ENCODE results near the gene BMAL2.

The BMAL2 gene

DNA sequence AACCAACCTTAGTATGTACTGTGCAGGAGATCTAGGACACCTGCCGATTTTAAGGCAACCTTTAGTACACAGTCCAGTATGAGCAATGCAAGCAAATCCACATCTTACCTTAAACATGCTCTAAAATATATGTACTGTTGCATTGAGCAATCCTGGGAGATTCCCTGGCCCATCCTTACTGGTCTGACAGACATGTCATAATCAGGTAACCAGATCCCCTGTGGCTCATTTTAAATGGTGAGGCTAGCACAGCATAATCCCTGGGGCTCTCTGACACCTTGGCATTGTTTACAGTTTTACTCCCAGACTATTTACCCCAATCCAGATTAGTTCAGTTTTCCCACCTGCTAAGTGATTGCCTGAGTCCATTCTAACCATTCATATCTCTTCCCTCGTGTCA lies 15.1 kb downstream of the BMAL2 start:
- Mint-ChIP-seq H3K27ac (no peak overlapping the region), H3K4me3 (no peak overlapping the region), H3K9me3 (no peaks in the 10 kb centered on the region), H3K27me3 (peaks cover 18% of the 10 kb centered on the region in 2 donors), H3K4me1 (ENCODE audit: low read depth in 2 of 2) (no peaks in the 10 kb centered on the region), H3K36me3 (ENCODE audit: insufficient read depth) (no peaks in the 10 kb centered on the region)
- no peak for ATAC-seq (replicated peaks)
- no peak for DNase-seq

DNA sequence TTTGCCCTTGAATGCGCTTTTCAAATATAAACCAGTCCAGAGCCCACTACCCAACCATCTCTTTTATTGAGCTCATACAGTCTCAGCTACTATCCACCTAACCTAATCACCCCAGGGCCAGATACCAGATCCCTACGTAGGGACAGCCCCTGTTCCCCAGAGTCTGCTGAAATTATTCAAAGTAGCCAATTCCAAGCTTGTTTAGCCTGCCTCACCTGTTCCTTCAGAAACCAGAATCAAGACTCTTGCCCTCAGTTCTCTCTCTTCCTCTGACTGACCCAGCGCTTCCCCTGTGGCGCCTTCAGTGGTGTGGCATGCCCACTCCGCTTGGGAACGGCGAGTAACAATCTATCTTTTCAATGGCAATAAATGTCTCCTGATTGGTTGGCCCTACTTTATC lies 18.8 kb downstream of the BMAL2 start:
- no peak for ATAC-seq (replicated peaks)
- DNase-seq, result no peak
- no peak overlapping the region for H3K4me3 Mint-ChIP-seq
- no peaks in the 10 kb centered on the region for H3K4me1 Mint-ChIP-seq (ENCODE audit: low read depth in 2 of 2)
- H3K27ac Mint-ChIP-seq, result no peak overlapping the region
- no peaks in the 10 kb centered on the region for H3K36me3 Mint-ChIP-seq (ENCODE audit: insufficient read depth)
- H3K27me3 Mint-ChIP-seq, result peaks cover 18 to 33% of the 10 kb centered on the region in 2 donors
- no peaks in the 10 kb centered on the region for H3K9me3 Mint-ChIP-seq

DNA sequence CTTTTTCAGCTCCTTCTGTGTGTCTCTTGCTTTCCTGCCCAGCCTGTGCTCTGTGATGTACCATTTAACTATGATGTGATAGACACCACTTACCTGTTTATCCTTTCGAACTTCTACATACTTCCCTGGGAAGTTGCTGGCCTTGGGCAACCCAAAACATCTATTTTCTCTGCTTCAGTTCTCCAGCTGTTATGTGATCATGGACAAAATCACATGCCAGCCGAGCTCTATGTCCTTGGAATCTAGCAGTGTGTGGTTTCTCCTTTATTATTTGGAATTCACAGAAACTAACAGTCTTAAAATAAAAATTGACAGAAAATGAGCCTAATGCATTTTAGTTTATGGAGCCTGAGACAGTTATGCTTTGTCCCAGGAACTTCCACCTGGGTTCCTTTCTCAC lies 22.9 kb downstream of the BMAL2 start:
- no peaks in the 10 kb centered on the region for H3K9me3 Mint-ChIP-seq
- H3K4me3 Mint-ChIP-seq, result no peak overlapping the region
- DNase-seq, result no peak
- no peak for ATAC-seq (replicated peaks)
- H3K27ac Mint-ChIP-seq, result no peak overlapping the region
- H3K36me3 Mint-ChIP-seq (ENCODE audit: insufficient read depth), result peaks cover 3% of the 10 kb centered on the region
- H3K27me3 Mint-ChIP-seq, result peaks cover 8 to 20% of the 10 kb centered on the region in 2 donors
- H3K4me1 Mint-ChIP-seq (ENCODE audit: low read depth in 2 of 2), result no peaks in the 10 kb centered on the region

DNA sequence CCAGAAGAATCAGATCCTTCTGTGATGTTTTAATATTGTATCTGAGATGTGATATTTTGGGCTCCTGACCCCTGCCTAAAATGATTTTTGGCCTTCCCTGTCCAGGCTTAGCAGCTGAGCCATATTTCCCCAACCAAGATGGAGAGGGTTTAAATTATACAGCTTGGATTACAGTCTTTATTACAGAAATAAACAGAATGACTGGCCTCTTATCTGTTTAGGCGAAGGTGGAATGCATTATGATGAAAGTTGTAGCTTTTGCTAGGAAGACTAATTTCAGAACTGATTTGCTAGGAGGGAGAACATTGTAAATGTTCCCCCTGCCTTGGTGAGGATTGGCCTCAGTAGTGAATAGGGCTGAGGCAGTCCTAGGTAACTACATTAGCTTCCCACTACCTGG lies 23.3 kb downstream of the BMAL2 start:
- DNase-seq (no peak), ATAC-seq (replicated peaks) (no peak)
- no peak overlapping the region for H3K27ac Mint-ChIP-seq
- no peak overlapping the region for H3K4me3 Mint-ChIP-seq
- H3K27me3 Mint-ChIP-seq, result peaks cover 8 to 20% of the 10 kb centered on the region in 2 donors
- peaks cover 3% of the 10 kb centered on the region for H3K36me3 Mint-ChIP-seq (ENCODE audit: insufficient read depth)
- no peaks in the 10 kb centered on the region for H3K9me3 Mint-ChIP-seq
- H3K4me1 Mint-ChIP-seq (ENCODE audit: low read depth in 2 of 2), result no peaks in the 10 kb centered on the region

DNA sequence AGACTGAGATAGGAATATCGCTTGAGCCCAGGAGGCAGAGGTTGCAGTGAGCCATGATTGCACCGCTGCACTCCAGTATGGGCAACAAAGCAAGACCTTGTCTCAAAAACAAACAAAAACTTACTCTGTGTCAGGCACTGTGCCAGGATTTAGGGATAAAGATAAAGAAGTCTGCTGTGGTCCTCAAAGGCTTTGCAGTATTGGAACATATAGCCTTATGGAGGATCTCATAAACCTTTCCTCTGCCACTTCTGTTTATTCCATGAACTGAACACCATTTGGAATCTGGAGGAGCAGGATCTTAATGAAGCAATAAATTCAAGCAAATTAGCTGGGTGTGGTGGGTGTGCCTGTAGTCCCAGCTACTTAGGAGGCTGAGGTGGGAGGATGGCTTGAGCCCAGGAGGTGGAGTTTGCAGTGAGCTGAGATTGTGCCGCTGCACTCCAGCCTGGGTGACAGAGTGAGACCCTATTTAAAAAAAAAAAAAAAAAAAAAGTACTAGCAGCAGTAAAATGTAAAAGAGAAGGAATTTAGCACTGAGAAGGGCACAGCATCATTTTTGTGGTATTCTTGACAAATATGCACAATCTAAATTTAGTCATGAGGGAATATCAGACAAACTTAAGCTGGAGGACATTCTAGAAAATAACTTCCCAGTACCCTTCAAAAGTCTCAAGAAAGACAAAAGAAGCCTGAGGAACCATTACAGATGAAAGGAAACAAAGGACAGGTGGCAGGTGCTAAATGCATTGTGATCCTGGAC lies 27.1 kb downstream of the BMAL2 start:
- no peak for ATAC-seq (replicated peaks)
- Mint-ChIP-seq H3K36me3 (ENCODE audit: insufficient read depth) (peaks cover 3% of the 10 kb centered on the region), H3K9me3 (no peaks in the 10 kb centered on the region), H3K4me1 (ENCODE audit: low read depth in 2 of 2) (no peaks in the 10 kb centered on the region), H3K27ac (no peak overlapping the region), H3K4me3 (no peak overlapping the region), H3K27me3 (peaks cover 8% of the 10 kb centered on the region in 2 donors)
- DNase-seq, result no peak

DNA sequence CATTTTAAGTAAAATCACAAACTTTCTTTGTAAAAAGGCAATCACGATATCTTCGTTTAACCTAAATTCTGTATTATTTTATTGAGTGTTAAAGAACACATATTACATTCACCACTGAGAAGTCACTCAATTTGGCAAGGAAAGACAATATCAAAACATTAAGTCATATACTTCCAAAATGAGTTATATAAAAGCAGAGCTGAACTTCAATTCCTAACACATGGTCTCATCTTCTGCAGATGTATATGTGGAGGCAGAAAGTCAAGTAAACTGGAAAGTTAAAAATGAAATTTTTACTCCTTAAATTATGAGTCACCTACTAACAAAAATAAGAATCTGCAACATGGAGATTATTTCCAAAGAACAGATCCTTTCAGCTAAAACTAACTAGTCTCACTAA lies 28.7 kb downstream of the BMAL2 start:
- no peak for DNase-seq
- Mint-ChIP-seq H3K9me3 (no peaks in the 10 kb centered on the region), H3K4me3 (no peak overlapping the region), H3K27me3 (peaks cover 0 to 8% of the 10 kb centered on the region in 2 donors), H3K4me1 (ENCODE audit: low read depth in 2 of 2) (no peaks in the 10 kb centered on the region), H3K27ac (no peak overlapping the region), H3K36me3 (ENCODE audit: insufficient read depth) (peaks cover 3% of the 10 kb centered on the region)
- no peak for ATAC-seq (replicated peaks)

DNA sequence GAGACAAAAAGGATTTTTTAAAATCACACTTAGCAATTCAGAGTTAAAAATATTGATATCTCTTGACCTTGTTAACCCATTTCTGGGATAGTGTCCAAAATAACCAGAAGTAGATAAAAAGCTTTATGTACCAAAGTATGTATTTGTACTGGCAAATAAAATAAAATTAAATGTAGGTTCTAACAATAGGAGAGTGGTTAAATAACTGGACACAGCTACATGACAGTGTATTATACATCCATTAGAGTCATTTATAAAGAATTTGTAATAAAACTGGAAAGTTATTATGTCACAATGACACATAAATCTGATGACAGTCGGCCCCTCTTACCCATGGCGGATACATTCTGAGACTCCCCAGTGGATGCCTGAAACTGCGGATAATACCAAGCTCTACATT lies 34.0 kb downstream of the BMAL2 start:
- H3K9me3 Mint-ChIP-seq, result no peaks in the 10 kb centered on the region
- H3K4me3 Mint-ChIP-seq, result no peak overlapping the region
- no peak overlapping the region for H3K27ac Mint-ChIP-seq
- H3K4me1 Mint-ChIP-seq (ENCODE audit: low read depth in 2 of 2), result no peaks in the 10 kb centered on the region
- H3K27me3 Mint-ChIP-seq, result peaks cover 0 to 14% of the 10 kb centered on the region in 2 donors
- no peaks in the 10 kb centered on the region for H3K36me3 Mint-ChIP-seq (ENCODE audit: insufficient read depth)
- no peak for ATAC-seq (replicated peaks)
- no peak for DNase-seq

DNA sequence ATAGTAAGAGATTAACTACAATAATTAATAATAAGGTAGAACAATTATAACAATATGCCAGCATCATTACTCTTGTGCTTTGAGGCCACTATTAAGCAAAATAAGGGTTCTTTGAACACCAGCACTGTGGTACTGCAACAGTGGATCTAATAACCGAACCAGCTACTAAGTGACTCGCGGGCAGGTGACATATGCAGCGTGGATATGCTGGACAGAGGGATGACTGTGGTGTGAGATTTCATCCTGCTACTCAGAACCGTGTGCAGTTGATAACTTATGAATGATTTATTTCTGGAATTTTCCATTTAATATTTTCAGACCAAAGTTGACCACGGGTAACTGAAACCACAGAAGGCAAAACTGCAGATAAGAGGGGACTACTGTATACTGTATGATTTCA lies 34.4 kb downstream of the BMAL2 start:
- Mint-ChIP-seq H3K9me3 (no peaks in the 10 kb centered on the region), H3K4me3 (no peak overlapping the region), H3K4me1 (ENCODE audit: low read depth in 2 of 2) (no peaks in the 10 kb centered on the region), H3K27me3 (peaks cover 0 to 14% of the 10 kb centered on the region in 2 donors), H3K27ac (no peak overlapping the region), H3K36me3 (ENCODE audit: insufficient read depth) (no peaks in the 10 kb centered on the region)
- no peak for DNase-seq
- ATAC-seq (replicated peaks), result no peak

DNA sequence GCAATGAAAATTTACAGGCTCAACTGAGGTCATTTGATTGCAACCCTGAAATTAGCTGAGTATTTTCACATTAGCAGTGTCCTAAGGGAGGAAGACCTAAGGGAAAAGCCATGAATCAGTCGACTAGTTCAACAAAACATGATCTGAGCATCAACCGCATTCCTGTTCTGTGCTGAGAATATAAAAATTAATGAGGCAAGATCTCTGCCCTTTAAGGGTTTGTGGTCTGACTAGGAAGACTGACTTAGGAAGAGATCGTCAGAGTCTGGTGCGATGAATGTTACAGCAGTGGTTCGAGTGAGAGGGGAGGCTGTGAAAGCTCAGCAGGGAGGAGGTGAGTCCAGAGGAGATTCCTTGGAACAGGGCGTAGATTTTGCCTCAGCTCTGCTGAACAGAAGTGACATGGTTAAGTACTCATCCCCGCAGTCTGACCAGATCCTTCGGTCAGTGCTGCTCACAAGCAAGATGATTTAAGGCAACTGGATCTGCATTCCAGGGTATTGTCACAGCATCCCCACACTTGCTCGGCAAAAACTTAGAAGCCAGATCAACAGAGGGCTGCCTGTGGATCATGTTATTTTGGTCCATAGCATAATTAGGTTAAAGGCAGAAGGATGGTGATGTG lies 49.6 kb downstream of the BMAL2 start:
- no peak overlapping the region for H3K27ac Mint-ChIP-seq
- H3K36me3 Mint-ChIP-seq (ENCODE audit: insufficient read depth), result no peaks in the 10 kb centered on the region
- H3K4me3 Mint-ChIP-seq, result no peak overlapping the region
- peaks cover 0 to 5% of the 10 kb centered on the region in 2 donors for H3K27me3 Mint-ChIP-seq
- H3K4me1 Mint-ChIP-seq (ENCODE audit: low read depth in 2 of 2), result no peaks in the 10 kb centered on the region
- DNase-seq, result no peak
- H3K9me3 Mint-ChIP-seq, result no peaks in the 10 kb centered on the region
- no peak for ATAC-seq (replicated peaks)
